B cell (primary cell): ENCODE data around the gene IRF9. TPM values are rescaled to one million over a fixed set of nuclear protein-coding genes. Genes with fewer than 3 reads are reported as not detected.

Experiments
- ATAC-seq: fragments of 200-7000 bp; cut with Tn5 transposase; one replicate; pipeline ENCODE4 v1.10.0; 2021; ENCODE audit warnings: low read depth, mild to moderate bottlenecking, moderate number of reproducible peaks, moderate library complexity
- CTCF ChIA-PET: fragments of 350-600 bp; sonication (Branson Sonifier 250); formaldehyde crosslinking; loops from one replicate; lab custom pipeline; 2021; ENCODE audit warnings: antibody characterized with exemption, inconsistent platforms; lab: Charles Lee
- POLR2A ChIA-PET: fragments of 350-600 bp; sonication (Branson Sonifier 250); formaldehyde crosslinking; loops from one replicate; lab custom pipeline; 2021; ENCODE audit warnings: antibody characterized with exemption; lab: Charles Lee
- DNase-seq: peaks from one replicate; pipeline ENCODE4 v3.0.0; 2013
- H2AFZ ChIP-seq: 2 replicates; pipeline ENCODE4 v1.6.1; 2012; ENCODE audit warnings: mild to moderate bottlenecking, low read depth, low read length; ENCODE audit not compliant: insufficient read depth, poor library complexity, severe bottlenecking
- H3K27ac ChIP-seq, 2 donors: 1 replicate in 1 of 2; 2 replicates in 1 of 2; pipeline ENCODE4 v1.5.1; 2012 to 2013; ENCODE audit warnings: low read length in 2 of 2, mild to moderate bottlenecking in 2 of 2, moderate library complexity in 1 of 2
- H3K27me3 ChIP-seq, 4 experiments: fragments of 200-600 bp in 1 of 4; sonication (generic) in 1 of 4; replicated peaks in 1 of 4; 1 replicate in 2 of 4; 2 replicates in 2 of 4; pipeline versions ENCODE4 v1.6.1 to v1.7.0; 2013 to 2016; ENCODE audit warnings: low read length in 3 of 4, mild to moderate bottlenecking in 2 of 4, mixed read lengths in 1 of 4, moderate library complexity in 1 of 4; ENCODE audit not compliant: insufficient read depth in 4 of 4, control insufficient read depth in 3 of 4; ENCODE audit errors: control extremely low read depth in 1 of 4
- H3K36me3 ChIP-seq, 2 experiments: replicated peaks in 1 of 2; 1 replicate in 1 of 2; 2 replicates in 1 of 2; pipeline versions ENCODE4 v1.6.1 to v1.7.1; 2013; ENCODE audit warnings: low read length in 1 of 2; ENCODE audit not compliant: insufficient read depth in 2 of 2, control insufficient read depth in 1 of 2; ENCODE audit errors: control extremely low read depth in 1 of 2, extremely low read depth in 1 of 2
- H3K4me1 ChIP-seq, 2 donors: fragments of 200-600 bp in 1 of 2; sonication (generic) in 1 of 2; 1 replicate in 1 of 2; 2 replicates in 1 of 2; pipeline versions ENCODE4 v1.5.1 to v1.6.1; 2013 to 2017; ENCODE audit warnings: low read length in 2 of 2; ENCODE audit not compliant: control insufficient read depth in 2 of 2, insufficient read depth in 2 of 2
- H3K4me2 ChIP-seq: replicated peaks from 2 replicates; pipeline ENCODE3; 2012; ENCODE audit warnings: mild to moderate bottlenecking, low read depth, low read length; ENCODE audit not compliant: poor library complexity, severe bottlenecking
- H3K4me3 ChIP-seq, 5 experiments: fragments of 200-600 bp in 1 of 5; sonication (generic) in 1 of 5; 1 replicate in 3 of 5; 2 replicates in 2 of 5; pipeline versions ENCODE4 v1.5.1 to v1.7.0; 2011 to 2016; ENCODE audit warnings: low read length in 4 of 5, mild to moderate bottlenecking in 4 of 5, low read depth in 2 of 5, control low read depth in 1 of 5, moderate library complexity in 1 of 5; ENCODE audit not compliant: insufficient read depth in 1 of 5; ENCODE audit errors: control extremely low read depth in 1 of 5, extremely low read depth in 1 of 5
- H3K79me2 ChIP-seq: fragments of 200-600 bp; sonication (generic); one replicate; pipeline ENCODE4 v1.6.0; 2016; ENCODE audit warnings: low read length; ENCODE audit not compliant: control insufficient read depth, insufficient read depth
- H3K9ac ChIP-seq: fragments of 200-600 bp; sonication (generic); 2 replicates; pipeline ENCODE4 v1.6.1; 2017; ENCODE audit warnings: mild to moderate bottlenecking, low read length, moderate library complexity
- H3K9me3 ChIP-seq, 3 donors: one replicate each; pipeline versions ENCODE4 v1.6.1 to v1.7.1; 2013; ENCODE audit warnings: low read length in 2 of 3; ENCODE audit not compliant: control insufficient read depth in 2 of 3, insufficient read depth in 1 of 3; ENCODE audit errors: control extremely low read depth in 1 of 3
- H4K20me1 ChIP-seq: 2 replicates; pipeline ENCODE4 v1.6.0; 2012; ENCODE audit warnings: mild to moderate bottlenecking, low read length; ENCODE audit not compliant: insufficient read depth, control insufficient read depth, poor library complexity, severe bottlenecking
- H3K27ac Mint-ChIP-seq: one replicate; pipeline ENCODE4 v1.8.0; 2021; ENCODE audit warnings: mixed read lengths
- H3K27me3 Mint-ChIP-seq: one replicate; pipeline ENCODE4 v1.8.0; 2021; ENCODE audit warnings: mixed read lengths
- H3K4me1 Mint-ChIP-seq: one replicate; pipeline ENCODE4 v1.8.0; 2021; ENCODE audit warnings: mixed read lengths
- H3K4me3 Mint-ChIP-seq: one replicate; pipeline ENCODE4 v1.8.0; 2021; ENCODE audit warnings: mixed read lengths
- H3K9me3 Mint-ChIP-seq: one replicate; pipeline ENCODE4 v1.8.0; 2022; ENCODE audit warnings: mixed read lengths; ENCODE audit not compliant: insufficient read depth
- CTCF ChIP-seq: fragments of 200-600 bp; IDR thresholded peaks from one replicate; pipeline ENCODE4 v1.8.0; 2022; ENCODE audit warnings: antibody characterized with exemption, mild to moderate bottlenecking
- EZH2 ChIP-seq: IDR thresholded peaks from 2 replicates; pipeline ENCODE4 v1.6.1; 2012; ENCODE audit warnings: borderline replicate concordance, low read depth, mild to moderate bottlenecking, moderate library complexity, low read length; ENCODE audit not compliant: insufficient read depth, poor library complexity, severe bottlenecking
- WGBS: methylation state at CpG from one replicate; pipeline ENCODE4 v1.1.5; 2013; ENCODE audit warnings: missing lambda C conversion rate; ENCODE audit not compliant: insufficient coverage; 5-methylcytosine and 5-hydroxymethylcytosine counted together
- intact Hi-C: fragments of 100-400 bp; cut with micrococcal nuclease; formaldehyde crosslinking; loops from one replicate; pipeline ENCODE4 v1.10.0; 2022
- polyA plus RNA-seq: library from polyadenylated mRNA; depleted of rRNA; stranded (reverse); fragments of >200 nt; gene quantifications from 2 replicates; pipeline ENCODE4 v1.2.3, GENCODE V29; 2012
- total RNA-seq, 2 donors: library from RNA; stranded (reverse); fragments of 120-200 nt in 1 of 2; gene quantifications; 1 replicate in 1 of 2; 2 replicates in 1 of 2; pipeline versions ENCODE4 v1.2.3 to v1.2.4, GENCODE V29; 2013 to 2022

IRF9 gene
- total and polyA plus RNA-seq, 2 donors (not counting 1 experiment from before 2014, with no cell fraction given): 191 to 269 TPM

- Histone ChIP-seq H3K4me2 (no peak within 1 kb of the TSS), H3K4me3 (no peak within 1 kb of the TSS), H3K27ac (no peak within 1 kb of the TSS), H3K4me1 (peaks cover 22 to 23% of the 10 kb centered on the region in 2 donors), H3K9ac (no peak within 1 kb of the TSS), H2AFZ (no peak within 1 kb of the TSS), H3K36me3 (no peaks in the 10 kb centered on the region), H3K9me3 (no peaks in the 10 kb centered on the region), H3K27me3 (no peaks in the 10 kb centered on the region), H3K79me2 (peaks cover 9% of the 10 kb centered on the region), H4K20me1 (no peaks in the 10 kb centered on the region)
- intact Hi-C loops: no loop called here
- ATAC-seq (no peak), DNase-seq (no peak)
- whole genome bisulfite sequencing: 94% methylated on average over 5 of the region's 5 CpGs
- H3K27ac Mint-ChIP-seq: no peak within 1 kb of the TSS
- ChIA-PET POLR2A (no interaction called here), CTCF (no interaction called here)
- H3K9me3 Mint-ChIP-seq: no peaks in the 10 kb centered on the region
- no peak for TF ChIP-seq CTCF
- TF ChIP-seq EZH2: no peak
- no peaks in the 10 kb centered on the region for H3K27me3 Mint-ChIP-seq
- no peak within 1 kb of the TSS for H3K4me3 Mint-ChIP-seq
- peaks cover 24% of the 10 kb centered on the region for H3K4me1 Mint-ChIP-seq
Observed at GRCh38 chr14:24130380-24130716, 30.7 kb upstream of the IRF9 start, which contains the start of gene FITM1. FITM1 (plus strand) TSS chr14:24130659; CDS start chr14:24131564, 905 bp downstream.

- H3K27ac ChIP-seq: no peak overlapping the region
- DNase-seq (no peak), ATAC-seq (no peak)
- H3K4me3 Mint-ChIP-seq: no peak overlapping the region
- no peaks in the 10 kb centered on the region for H3K36me3 ChIP-seq
- ChIA-PET CTCF (no interaction called here), POLR2A (no interaction called here)
- no peaks in the 10 kb centered on the region for H3K27me3 ChIP-seq
- peaks cover 25 to 26% of the 10 kb centered on the region in 2 donors for H3K4me1 ChIP-seq
- H3K4me2 ChIP-seq: no peak overlapping the region
- WGBS: 93% methylated on average over 3 of the region's 7 CpGs
- TF ChIP-seq EZH2 (no peak), CTCF (no peak)
- H3K9ac ChIP-seq: no peak overlapping the region
- H3K4me1 Mint-ChIP-seq: peaks cover 28% of the 10 kb centered on the region
- H3K9me3 ChIP-seq: no peaks in the 10 kb centered on the region
- peaks cover 13% of the 10 kb centered on the region for H3K79me2 ChIP-seq
- intact Hi-C loops: no loop called here
- no peak overlapping the region for H2AFZ ChIP-seq
- no peak overlapping the region for H3K27ac Mint-ChIP-seq
- H3K9me3 Mint-ChIP-seq: no peaks in the 10 kb centered on the region
- no peak overlapping the region for H3K4me3 ChIP-seq
- H3K27me3 Mint-ChIP-seq: no peaks in the 10 kb centered on the region
- H4K20me1 ChIP-seq: no peaks in the 10 kb centered on the region
Observed at GRCh38 chr14:24130717-24131548, 30.1 kb upstream of the IRF9 start.
